ENCODE data around the gene SCYL1. TPM values are rescaled to one million over a fixed set of nuclear protein-coding genes. Genes with fewer than 3 reads are reported as not detected.

The SCYL1 gene
- total RNA-seq, 4 donors from 2014 or later: 40.6 to 63.3 (median 52.6) TPM

GRCh38 chr11:65487467-65488272 lies 37.2 kb upstream of the SCYL1 start:
- Histone ChIP-seq H3K4me3 (peak overlapping the region in 2 of 4 donors; percentile 12 to 51), H3K36me3 (no peaks in the 10 kb centered on the region), H3K9me3 (no peaks in the 10 kb centered on the region), H3K27me3 (no peaks in the 10 kb centered on the region), H3K4me1 (peaks cover 63 to 79% (median 75%) of the 10 kb centered on the region in 3 donors), H3K27ac (peak overlapping the region; percentile 95 to 100 (median 97))
- TF ChIP-seq CTCF (IDR thresholded peaks at IDR 0.05): peak in 1 of 6 experiments; percentile 3
- peak in 2 of 4 donors; percentile 19 for TF ChIP-seq POLR2A (IDR thresholded peaks at IDR 0.05)
- intact Hi-C loops (cut with DNase I): no loop called here
- peak; percentile 72 for DNase-seq
- 9 to 26% methylated on average over 5 to 14 of the region's 17 CpGs for WGBS, 2 donors

GRCh38 chr11:65488273-65489034 lies 36.4 kb upstream of the SCYL1 start:
- no peak for DNase-seq
- intact Hi-C loops (cut with DNase I): no loop called here
- H3K4me3 ChIP-seq: peak overlapping the region in 2 of 4 donors; percentile 12 to 51
- 22 to 26% methylated on average over 8 to 9 of the region's 10 CpGs for WGBS, 2 donors
- H3K27ac ChIP-seq: peak overlapping the region; percentile 95 to 100 (median 97)
- no peaks in the 10 kb centered on the region for H3K36me3 ChIP-seq
- TF ChIP-seq CTCF (IDR thresholded peaks at IDR 0.05) (no peak), POLR2A (IDR thresholded peaks at IDR 0.05) (no peak)
- H3K9me3 ChIP-seq: no peaks in the 10 kb centered on the region
- peaks cover 70 to 87% (median 82%) of the 10 kb centered on the region in 3 donors for H3K4me1 ChIP-seq
- H3K27me3 ChIP-seq: no peaks in the 10 kb centered on the region

GRCh38 chr11:65489035-65489705 lies 35.7 kb upstream of the SCYL1 start:
- Histone ChIP-seq H3K9me3 (no peaks in the 10 kb centered on the region), H3K4me3 (no peak overlapping the region), H3K27me3 (no peaks in the 10 kb centered on the region), H3K36me3 (no peaks in the 10 kb centered on the region), H3K4me1 (peaks cover 76 to 94% (median 90%) of the 10 kb centered on the region in 3 donors), H3K27ac (peak overlapping the region; percentile 95 to 100 (median 97))
- intact Hi-C loops (cut with DNase I): no loop called here
- 58% methylated on average over 6 of the region's 10 CpGs; no CpG with 5 or more reads in 1 of the 2 donors for WGBS, 2 donors
- no peak for TF ChIP-seq CTCF (IDR thresholded peaks at IDR 0.05)
- no peak for TF ChIP-seq POLR2A (IDR thresholded peaks at IDR 0.05)
- no peak for DNase-seq

GRCh38 chr11:65489706-65490320 lies 35.1 kb upstream of the SCYL1 start:
- DNase-seq: no peak
- intact Hi-C loops (cut with DNase I): no loop called here
- H3K4me3 ChIP-seq: no peak overlapping the region

More at GRCh38 chr11:65489706-65490320, 35.1 kb upstream of the SCYL1 start:
- H3K27ac ChIP-seq: peak overlapping the region; percentile 95 to 100 (median 97)
- 38 to 54% methylated on average over 4 of the region's 8 CpGs for WGBS, 2 donors
- peaks cover 82 to 98% (median 94%) of the 10 kb centered on the region in 3 donors for H3K4me1 ChIP-seq
- no peak for TF ChIP-seq POLR2A (IDR thresholded peaks at IDR 0.05)
- no peak for TF ChIP-seq CTCF (IDR thresholded peaks at IDR 0.05)
- no peaks in the 10 kb centered on the region for H3K9me3 ChIP-seq
- no peaks in the 10 kb centered on the region for H3K27me3 ChIP-seq
- no peaks in the 10 kb centered on the region for H3K36me3 ChIP-seq
